OCI-LY1 (cell line): ENCODE measurements around the gene SLC25A21.

Source experiments
- H2AFZ ChIP-seq: fragments of 200-600 bp; sonication (generic), shearing (Covaris generic); 2 replicates; pipeline ENCODE4 v1.6.0; 2014; ENCODE audit warnings: antibody characterized with exemption, mild to moderate bottlenecking, low read length
- H3F3A ChIP-seq: fragments of 200-600 bp; sonication (generic), shearing (Covaris generic); 2 replicates; pipeline ENCODE4 v1.6.0; 2014; ENCODE audit warnings: mild to moderate bottlenecking, antibody characterized with exemption, low read length, moderate library complexity; ENCODE audit not compliant: insufficient read depth
- H3K27ac ChIP-seq: fragments of 200-600 bp; sonication (generic); 2 replicates; pipeline ENCODE4 v1.5.1; 2014; ENCODE audit warnings: low read length, mixed run types, mild to moderate bottlenecking, low read depth; ENCODE audit not compliant: poor library complexity, severe bottlenecking
- H3K27me3 ChIP-seq: fragments of 200-600 bp; sonication (generic); 2 replicates; pipeline ENCODE4 v1.6.0; 2014; ENCODE audit warnings: antibody characterized with exemption, mild to moderate bottlenecking, low read length, moderate library complexity; ENCODE audit not compliant: insufficient read depth
- H3K36me3 ChIP-seq: fragments of 200-600 bp; sonication (generic); 2 replicates; pipeline ENCODE4 v1.6.1; 2014; ENCODE audit warnings: mild to moderate bottlenecking, antibody characterized with exemption, low read length, moderate library complexity, mixed read lengths; ENCODE audit not compliant: insufficient read depth
- H3K4me1 ChIP-seq: fragments of 200-600 bp; sonication (generic); 2 replicates; pipeline ENCODE4 v1.5.1; 2014; ENCODE audit warnings: mild to moderate bottlenecking, low read length, moderate library complexity; ENCODE audit not compliant: insufficient read depth, severe bottlenecking
- H3K4me2 ChIP-seq: fragments of 200-600 bp; sonication (generic), shearing (Covaris generic); 2 replicates; pipeline ENCODE4 v1.6.1; 2014; ENCODE audit warnings: low read length
- H3K4me3 ChIP-seq: fragments of 200-600 bp; sonication (generic); 2 replicates; pipeline ENCODE4 v1.5.1; 2014; ENCODE audit warnings: low read length, low read depth, mild to moderate bottlenecking, mixed read lengths; ENCODE audit not compliant: poor library complexity, severe bottlenecking
- H3K79me2 ChIP-seq: fragments of 200-600 bp; shearing (Covaris generic); 2 replicates; pipeline ENCODE4 v1.6.1; 2016; ENCODE audit warnings: mixed run types, low read length, mixed read lengths; ENCODE audit not compliant: insufficient read depth
- H3K9ac ChIP-seq: fragments of 200-600 bp; sonication (generic), shearing (Covaris generic); 2 replicates; pipeline ENCODE4 v1.6.1; 2014; ENCODE audit warnings: mild to moderate bottlenecking, low read length, mixed read lengths
- H3K9me2 ChIP-seq: fragments of 200-600 bp; sonication (generic), shearing (Covaris generic); 2 replicates; pipeline ENCODE4 v1.6.1; 2014; ENCODE audit warnings: low read depth, mild to moderate bottlenecking, low read length, mixed read lengths
- H3K9me3 ChIP-seq: fragments of 200-600 bp; shearing (Covaris generic); 2 replicates; pipeline ENCODE4 v1.6.1; 2014; ENCODE audit warnings: low read length, mixed read lengths
- H4K20me1 ChIP-seq: fragments of 200-600 bp; sonication (generic), shearing (Covaris generic); 2 replicates; pipeline ENCODE4 v1.6.0; 2016; ENCODE audit warnings: mild to moderate bottlenecking, low read length; ENCODE audit not compliant: insufficient read depth
- EZH2 ChIP-seq: fragments of 200-600 bp; sonication (generic), shearing (Covaris generic); IDR thresholded peaks from 2 replicates; pipeline ENCODE4 v1.8.0; 2017; ENCODE audit warnings: borderline replicate concordance, mixed run types, mild to moderate bottlenecking, antibody characterized with exemption, low read length, moderate library complexity, mixed read lengths
- TF ChIP-seq, protein P1 (sequence below): fragments of 200-600 bp; sonication (generic), shearing (Covaris generic); IDR thresholded peaks from 2 replicates; pipeline ENCODE4 v1.5.1; 2017; ENCODE audit warnings: mild to moderate bottlenecking, antibody characterized with exemption, low read length, moderate library complexity, mixed read lengths

Gene SLC25A21

GRCh38 chr14:36939265-36939664 lies 233.1 kb downstream of the SLC25A21 start:
- H3K4me3 ChIP-seq: no peak overlapping the region

DNA sequence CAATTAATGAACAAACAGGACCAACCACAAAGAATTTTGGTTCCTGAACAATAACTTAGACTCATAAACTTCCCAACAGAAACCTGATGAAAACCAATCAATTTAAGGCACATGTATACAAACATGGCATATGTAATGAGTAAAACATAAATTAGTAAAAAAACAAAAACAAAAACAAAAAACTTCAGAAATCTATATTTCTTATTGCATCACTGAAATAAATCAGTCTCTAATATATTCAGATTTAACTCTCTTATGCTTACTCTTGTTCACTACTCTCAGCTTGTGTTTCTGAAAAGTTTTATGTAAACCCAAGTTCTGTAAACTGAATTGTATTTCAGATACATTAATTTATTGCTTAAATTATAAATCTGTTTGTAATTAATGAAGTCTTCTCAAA lies 233.7 kb downstream of the SLC25A21 start:
- TF ChIP-seq, protein P1, sequence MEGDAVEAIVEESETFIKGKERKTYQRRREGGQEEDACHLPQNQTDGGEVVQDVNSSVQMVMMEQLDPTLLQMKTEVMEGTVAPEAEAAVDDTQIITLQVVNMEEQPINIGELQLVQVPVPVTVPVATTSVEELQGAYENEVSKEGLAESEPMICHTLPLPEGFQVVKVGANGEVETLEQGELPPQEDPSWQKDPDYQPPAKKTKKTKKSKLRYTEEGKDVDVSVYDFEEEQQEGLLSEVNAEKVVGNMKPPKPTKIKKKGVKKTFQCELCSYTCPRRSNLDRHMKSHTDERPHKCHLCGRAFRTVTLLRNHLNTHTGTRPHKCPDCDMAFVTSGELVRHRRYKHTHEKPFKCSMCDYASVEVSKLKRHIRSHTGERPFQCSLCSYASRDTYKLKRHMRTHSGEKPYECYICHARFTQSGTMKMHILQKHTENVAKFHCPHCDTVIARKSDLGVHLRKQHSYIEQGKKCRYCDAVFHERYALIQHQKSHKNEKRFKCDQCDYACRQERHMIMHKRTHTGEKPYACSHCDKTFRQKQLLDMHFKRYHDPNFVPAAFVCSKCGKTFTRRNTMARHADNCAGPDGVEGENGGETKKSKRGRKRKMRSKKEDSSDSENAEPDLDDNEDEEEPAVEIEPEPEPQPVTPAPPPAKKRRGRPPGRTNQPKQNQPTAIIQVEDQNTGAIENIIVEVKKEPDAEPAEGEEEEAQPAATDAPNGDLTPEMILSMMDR: no peak
- no peak for TF ChIP-seq EZH2
- Histone ChIP-seq H3K27ac (no peak overlapping the region), H2AFZ (no peak overlapping the region), H3K79me2 (no peaks in the 10 kb centered on the region), H3K9me2 (no peaks in the 10 kb centered on the region), H3K27me3 (no peaks in the 10 kb centered on the region), H3K9ac (no peak overlapping the region), H3K4me1 (no peaks in the 10 kb centered on the region), H3F3A (no peaks in the 10 kb centered on the region), H3K4me3 (no peak overlapping the region), H4K20me1 (no peaks in the 10 kb centered on the region), H3K36me3 (no peaks in the 10 kb centered on the region), H3K9me3 (no peaks in the 10 kb centered on the region), H3K4me2 (no peak overlapping the region)

More at GRCh38 chr14:36939265-36939664, 233.1 kb downstream of the SLC25A21 start:
- no peaks in the 10 kb centered on the region for H3K79me2 ChIP-seq
- no peaks in the 10 kb centered on the region for H3K9me3 ChIP-seq
- H2AFZ ChIP-seq: no peak overlapping the region
- no peaks in the 10 kb centered on the region for H3K9me2 ChIP-seq
- H3K9ac ChIP-seq: no peak overlapping the region
- no peaks in the 10 kb centered on the region for H3F3A ChIP-seq
- no peaks in the 10 kb centered on the region for H3K27me3 ChIP-seq
- no peaks in the 10 kb centered on the region for H3K4me1 ChIP-seq
- H3K27ac ChIP-seq: no peak overlapping the region
- no peak overlapping the region for H3K4me2 ChIP-seq
- TF ChIP-seq EZH2: no peak
- TF ChIP-seq, protein P1: no peak
- no peaks in the 10 kb centered on the region for H4K20me1 ChIP-seq
- H3K36me3 ChIP-seq: no peaks in the 10 kb centered on the region

DNA sequence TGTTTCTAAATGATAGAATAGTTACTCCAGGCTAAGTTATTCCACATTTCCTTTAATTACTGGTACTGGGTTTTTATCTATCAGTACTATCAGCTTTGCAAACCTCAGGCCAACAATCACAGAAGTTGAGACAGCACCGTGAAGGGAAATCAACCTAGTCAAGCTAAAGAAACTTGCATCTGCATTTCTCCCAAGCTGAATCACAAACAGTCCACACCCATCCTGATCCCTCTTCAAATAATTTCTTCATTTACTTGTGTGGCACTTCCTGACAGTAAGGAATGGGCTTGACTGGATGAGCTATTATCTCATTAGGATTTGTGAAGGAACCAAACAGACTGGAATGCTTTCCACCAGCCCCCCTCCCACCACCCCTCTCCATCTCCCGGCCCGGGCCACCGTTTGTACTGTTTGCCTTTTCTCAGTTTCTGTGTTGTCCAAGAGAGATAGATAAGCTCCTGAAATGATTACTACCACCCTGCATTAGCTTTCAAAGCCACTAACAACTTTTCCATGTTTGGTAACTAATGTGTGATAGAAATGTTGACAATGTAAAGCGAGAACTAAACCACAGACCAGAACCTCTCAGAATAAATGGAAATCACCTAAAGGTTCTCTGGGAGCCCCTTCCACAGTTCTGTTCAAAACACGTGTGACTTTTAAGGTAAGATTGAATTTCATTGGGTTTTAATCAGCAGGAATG lies 236.3 kb downstream of the SLC25A21 start:
- Histone ChIP-seq H3K9me2 (no peaks in the 10 kb centered on the region), H3K27me3 (no peaks in the 10 kb centered on the region), H3K27ac (no peak overlapping the region), H2AFZ (no peak overlapping the region), H3K36me3 (no peaks in the 10 kb centered on the region), H3K4me3 (no peak overlapping the region), H3K9me3 (no peaks in the 10 kb centered on the region), H3K9ac (no peak overlapping the region), H3F3A (no peaks in the 10 kb centered on the region), H3K4me1 (no peaks in the 10 kb centered on the region), H4K20me1 (no peaks in the 10 kb centered on the region), H3K4me2 (no peak overlapping the region), H3K79me2 (no peaks in the 10 kb centered on the region)
- TF ChIP-seq, protein P1: no peak
- no peak for TF ChIP-seq EZH2
